IMR-90 (cell line): ENCODE data around the gene SLC26A8. TPM values are rescaled to one million over a fixed set of nuclear protein-coding genes. Genes with fewer than 3 reads are reported as not detected.
"Not testable (repeated sequence)": the region's sequence is repeated elsewhere in the genome, so short reads cannot be mapped to it uniquely, and the experiment has no call there.

Source experiments
- ATAC-seq: fragments of 200-7000 bp; cut with Tn5 transposase; 2 replicates; pipeline ENCODE4 v1.9.1; 2020; ENCODE audit warnings: low read depth, mild to moderate bottlenecking, moderate library complexity
- BruUV-seq: library from RNA; stranded (reverse); fragments of 400-500 nt; replicated peaks from 2 replicates; lab custom pipeline; 2021; lab: Mats Ljungman, UMichigan
- CTCF ChIA-PET: fragments of 300-600 bp; formaldehyde crosslinking; extraction: SDS; loops from one replicate; lab custom pipeline; 2021; ENCODE audit warnings: antibody characterized with exemption; lab: Yijun Ruan, JAX
- POLR2A ChIA-PET: fragments of 300-600 bp; sonication (Branson Sonifier 250); formaldehyde crosslinking; loops from one replicate; lab custom pipeline; 2022; ENCODE audit warnings: antibody characterized with exemption; ENCODE audit not compliant: unreplicated experiment; lab: Charles Lee
- DNase-seq: peaks from one replicate; pipeline ENCODE4 v3.0.0; 2013
- H2AFZ ChIP-seq: replicated peaks from 2 replicates; pipeline ENCODE3; 2013; ENCODE audit warnings: low read length, mild to moderate bottlenecking; ENCODE audit not compliant: poor library complexity
- H2AK5ac ChIP-seq: 2 replicates; pipeline ENCODE4 v1.6.1; 2013; ENCODE audit warnings: low read depth, low read length, inconsistent platforms
- H2AK9ac ChIP-seq: replicated peaks from 2 replicates; pipeline ENCODE3; 2013; ENCODE audit warnings: mild to moderate bottlenecking, low read depth, low read length, moderate library complexity; ENCODE audit not compliant: poor library complexity
- H2BK120ac ChIP-seq: 2 replicates; pipeline ENCODE4 v1.6.1; 2013; ENCODE audit warnings: low read depth, low read length, inconsistent platforms
- H2BK15ac ChIP-seq: 3 replicates; pipeline ENCODE4 v1.6.1; 2013; ENCODE audit warnings: low read depth, low read length, inconsistent platforms
- H2BK20ac ChIP-seq: 2 replicates; pipeline ENCODE4 v1.6.1; 2013; ENCODE audit warnings: low read depth, mild to moderate bottlenecking, inconsistent platforms, low read length, moderate library complexity
- H2BK5ac ChIP-seq: 2 replicates; pipeline ENCODE4 v1.6.1; 2013; ENCODE audit warnings: mild to moderate bottlenecking, low read depth, low read length, inconsistent platforms; ENCODE audit not compliant: poor library complexity, severe bottlenecking
- H3K14ac ChIP-seq: replicated peaks from 2 replicates; pipeline ENCODE4 v1.6.1; 2013; ENCODE audit warnings: low read depth, low read length, inconsistent platforms
- H3K18ac ChIP-seq: 2 replicates; pipeline ENCODE4 v1.6.1; 2013; ENCODE audit warnings: low read depth, low read length, control low read depth
- H3K23ac ChIP-seq: 2 replicates; pipeline ENCODE4 v1.6.1; 2013; ENCODE audit warnings: low read depth, low read length, inconsistent platforms
- H3K27ac ChIP-seq: 2 replicates; pipeline ENCODE4 v1.5.1; 2013; ENCODE audit warnings: mild to moderate bottlenecking, control low read depth, low read length; ENCODE audit not compliant: insufficient read depth
- H3K27me3 ChIP-seq: 2 replicates; pipeline ENCODE4 v1.6.1; 2013; ENCODE audit warnings: low read length; ENCODE audit not compliant: control insufficient read depth, insufficient read depth
- H3K36me3 ChIP-seq: 2 replicates; pipeline ENCODE4 v1.6.1; 2013; ENCODE audit warnings: low read length, mixed read lengths; ENCODE audit not compliant: control insufficient read depth, insufficient read depth
- H3K4ac ChIP-seq: 2 replicates; pipeline ENCODE4 v1.6.1; 2013; ENCODE audit warnings: low read depth, low read length, inconsistent platforms
- H3K4me1 ChIP-seq: 2 replicates; pipeline ENCODE4 v1.6.1; 2013; ENCODE audit warnings: low read length, mixed read lengths; ENCODE audit not compliant: control insufficient read depth, insufficient read depth
- H3K4me2 ChIP-seq: 2 replicates; pipeline ENCODE4 v1.6.1; 2013; ENCODE audit warnings: low read depth, mild to moderate bottlenecking, control low read depth, low read length, moderate library complexity
- H3K4me3 ChIP-seq: 2 replicates; pipeline ENCODE4 v1.5.1; 2013; ENCODE audit warnings: low read depth, mild to moderate bottlenecking, control low read depth, low read length, moderate library complexity; ENCODE audit not compliant: insufficient read depth
- H3K56ac ChIP-seq: 2 replicates; pipeline ENCODE4 v1.6.1; 2013; ENCODE audit warnings: low read length, inconsistent platforms; ENCODE audit not compliant: insufficient read depth; ENCODE audit errors: extremely low read depth
- H3K79me1 ChIP-seq, 2 experiments: 2 replicates each; pipeline ENCODE4 v1.6.1; 2013; ENCODE audit warnings: low read length in 2 of 2, inconsistent platforms in 1 of 2, low read depth in 1 of 2
- H3K9ac ChIP-seq: 2 replicates; pipeline ENCODE4 v1.6.1; 2013; ENCODE audit warnings: low read depth, low read length, control low read depth
- H3K9me1 ChIP-seq: 2 replicates; pipeline ENCODE4 v1.6.1; 2013; ENCODE audit warnings: low read length, inconsistent platforms; ENCODE audit not compliant: insufficient read depth
- H3K9me3 ChIP-seq: 2 replicates; pipeline ENCODE4 v1.6.1; 2013; ENCODE audit warnings: low read length; ENCODE audit not compliant: control insufficient read depth, insufficient read depth
- H4K20me1 ChIP-seq: 2 replicates; pipeline ENCODE4 v1.6.1; 2013; ENCODE audit warnings: low read length, inconsistent platforms; ENCODE audit not compliant: insufficient read depth
- H4K5ac ChIP-seq: 2 replicates; pipeline ENCODE4 v1.6.1; 2013; ENCODE audit warnings: mild to moderate bottlenecking, low read depth, low read length, control low read depth
- H4K8ac ChIP-seq, 2 experiments: 2 replicates each; pipeline ENCODE4 v1.6.1; 2013; ENCODE audit warnings: low read depth in 2 of 2, low read length in 2 of 2, control low read depth in 1 of 2, inconsistent platforms in 1 of 2
- H4K91ac ChIP-seq: 2 replicates; pipeline ENCODE4 v1.6.1; 2013; ENCODE audit warnings: low read depth, low read length, inconsistent platforms; ENCODE audit not compliant: insufficient read depth
- CEBPB ChIP-seq: IDR thresholded peaks from 2 replicates; pipeline ENCODE4 v1.6.1; 2012; ENCODE audit warnings: low read depth, low read length, improper control_type of control experiment
- FOS ChIP-seq: fragments of 150-350 bp; IDR thresholded peaks from 2 replicates; pipeline ENCODE4 v1.6.1; 2016; ENCODE audit warnings: low read depth, low read length
- MAFK ChIP-seq: IDR thresholded peaks from 2 replicates; pipeline ENCODE4 v1.6.1; 2012; ENCODE audit warnings: low read depth, low read length, improper control_type of control experiment
- MXI1 ChIP-seq: IDR thresholded peaks from 2 replicates; pipeline ENCODE4 v1.6.1; 2012; ENCODE audit warnings: low read depth, mild to moderate bottlenecking, low read length, moderate library complexity, borderline replicate concordance
- NFE2L2 ChIP-seq: fragments of 150-350 bp; IDR thresholded peaks from 2 replicates; pipeline ENCODE4 v1.6.1; 2016; ENCODE audit warnings: low read depth, mild to moderate bottlenecking, low read length
- RFX5 ChIP-seq: IDR thresholded peaks from 2 replicates; pipeline ENCODE4 v1.8.0; 2012; ENCODE audit warnings: low read depth, mild to moderate bottlenecking, low read length, moderate library complexity
- WGBS, 2 experiments: methylation state at CpG; one replicate each; pipeline versions ENCODE4 v1.1.5 to v1.1.7; 2013; ENCODE audit warnings: missing lambda C conversion rate in 2 of 2; ENCODE audit not compliant: insufficient read length in 1 of 2; ENCODE audit errors: extremely low coverage in 2 of 2; 5-methylcytosine and 5-hydroxymethylcytosine counted together
- dilution Hi-C: fragments of 300-500 bp; cut with HindIII; formaldehyde crosslinking; loops from one replicate; pipeline ENCODE4 v1.14.3; 2018; ENCODE audit warnings: low sequenced_read_pairs; ENCODE audit not compliant: unreplicated experiment
- in situ Hi-C: fragments of 300-500 bp; cut with MboI; formaldehyde crosslinking; loops from 3 replicates; pipeline ENCODE4 v1.14.3; 2019; ENCODE audit warnings: low sequenced_read_pairs, inconsistent platforms, mixed read lengths
- intact Hi-C: fragments of 100-400 bp; cut with micrococcal nuclease; formaldehyde crosslinking; loops from 2 replicates; pipeline ENCODE4 v1.10.0; 2022
- polyA plus RNA-seq, 3 experiments: library from polyadenylated mRNA; depleted of rRNA; stranded (reverse); fragments of >200 nt; gene quantifications; 2 replicates each; pipeline ENCODE4 v1.2.3, GENCODE V29; 2012; ENCODE audit warnings: low replicate concordance in 1 of 3
- total RNA-seq: library from RNA; depleted of rRNA; stranded (reverse); fragments of >200 nt; gene quantifications from 2 replicates; pipeline ENCODE4 v1.2.3, GENCODE V29; 2012

Gene SLC26A8
- total and polyA plus RNA-seq, 2 of the 4 experiments (the other 2 are of a cell fraction): 0.07 TPM; not detected in 1

GRCh38 chr6:35993150-35993549 lies 31.3 kb downstream of the SLC26A8 start:
- H3K23ac ChIP-seq: no peak overlapping the region
- no peak overlapping the region for H3K27ac ChIP-seq
- H2AK9ac ChIP-seq: no peak overlapping the region
- no TSS peak for BruUV-seq
- H4K20me1 ChIP-seq: no peaks in the 10 kb centered on the region
- H3K9me3 ChIP-seq: no peaks in the 10 kb centered on the region
- H4K8ac ChIP-seq: no peak overlapping the region
- ATAC-seq (no peak), DNase-seq (no peak)
- no peak overlapping the region for H3K18ac ChIP-seq
- H2AK5ac ChIP-seq: no peak overlapping the region
- TF ChIP-seq NFE2L2: no peak
- no peak for TF ChIP-seq FOS
- TF ChIP-seq CEBPB: no peak
- TF ChIP-seq RFX5: no peak
- no peak for TF ChIP-seq MXI1
- TF ChIP-seq MAFK: no peak
- CTCF ChIA-PET: interaction anchor here (0.6 kb wide), 2 partner anchors 101 to 376 kb away, joined by 4 to 5 read pairs; no protein-coding TSS in a partner anchor
- no peaks in the 10 kb centered on the region for H3K9me1 ChIP-seq
- H3K79me1 ChIP-seq: no peaks in the 10 kb centered on the region
- no peak overlapping the region for H3K4me2 ChIP-seq
- WGBS, 2 experiments: no CpG with 5 or more reads among the region's 3 CpGs
- intact Hi-C loops: no loop called here
- H2BK20ac ChIP-seq: no peak overlapping the region
- no peak overlapping the region for H3K14ac ChIP-seq
- H3K27me3 ChIP-seq: peaks cover 8% of the 10 kb centered on the region
- H2BK5ac ChIP-seq: no peak overlapping the region
- POLR2A ChIA-PET: no interaction called here
- H3K9ac ChIP-seq: no peak overlapping the region
- no peak overlapping the region for H2AFZ ChIP-seq
- no peak overlapping the region for H3K4me3 ChIP-seq
- no peak overlapping the region for H2BK15ac ChIP-seq
- no peak overlapping the region for H4K91ac ChIP-seq
- H3K4ac ChIP-seq: no peak overlapping the region
- no peak overlapping the region for H4K5ac ChIP-seq
- dilution Hi-C loops: no loop called here
- H2BK120ac ChIP-seq: no peak overlapping the region
- no peaks in the 10 kb centered on the region for H3K4me1 ChIP-seq
- H3K56ac ChIP-seq: no peak overlapping the region
- H3K36me3 ChIP-seq: no peaks in the 10 kb centered on the region
- in situ Hi-C loops: no loop called here

DNA sequence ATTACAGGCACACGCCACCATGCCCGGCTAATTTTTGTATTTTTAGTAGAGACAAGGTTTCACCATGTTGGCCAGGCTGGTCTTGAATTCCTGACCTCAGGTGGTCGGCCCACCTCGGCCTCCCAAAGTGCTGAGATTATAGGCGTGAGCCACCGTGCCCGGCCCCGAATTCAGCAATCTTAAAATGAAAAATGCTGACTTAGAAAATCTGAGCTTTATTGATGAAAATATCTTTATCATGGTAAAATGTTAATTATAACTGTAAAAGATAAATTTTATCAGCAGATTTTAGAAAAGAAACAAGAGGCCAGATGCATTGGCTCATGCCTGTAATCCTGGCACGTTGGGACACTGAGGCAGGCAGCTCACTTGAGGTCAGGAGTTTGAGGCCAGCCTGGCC lies 36.4 kb downstream of the SLC26A8 start:
- intact Hi-C loops, H3K23ac ChIP-seq, H3K56ac ChIP-seq, H4K20me1 ChIP-seq, H3K27ac ChIP-seq, H4K91ac ChIP-seq, H4K5ac ChIP-seq, H2BK20ac ChIP-seq, H3K27me3 ChIP-seq, H3K9ac ChIP-seq, H3K9me3 ChIP-seq, H3K79me1 ChIP-seq, in situ Hi-C loops, DNase-seq, dilution Hi-C loops, H3K4ac ChIP-seq, H2AFZ ChIP-seq, H4K8ac ChIP-seq, H2BK5ac ChIP-seq, BruUV-seq, H3K36me3 ChIP-seq, H3K4me2 ChIP-seq, H3K4me3 ChIP-seq, H2BK120ac ChIP-seq, CTCF ChIA-PET, H2AK9ac ChIP-seq, H2AK5ac ChIP-seq, H3K4me1 ChIP-seq, POLR2A ChIA-PET, H3K9me1 ChIP-seq, H2BK15ac ChIP-seq, H3K14ac ChIP-seq, ATAC-seq, H3K18ac ChIP-seq: not testable (repeated sequence)
- no CpG with 5 or more reads among the region's 9 CpGs for WGBS, 2 experiments
